Measurements from ENCODE around the gene RFX7.

- TF ChIP-seq CTCF (IDR thresholded peaks at IDR 0.05) (no peak), POLR2A (IDR thresholded peaks at IDR 0.05) (no peak)
Observed at GRCh38 chr15:56225520-56225919, 18.2 kb downstream of the RFX7 start.
